ENCODE results near the gene CLTC.

GRCh38 chr17:59671386-59671785, 51.7 kb downstream of the CLTC start:
- TF ChIP-seq CTCF (IDR thresholded peaks at IDR 0.05), result no peak
- TF ChIP-seq POLR2A (IDR thresholded peaks at IDR 0.05), result no peak
